BLaER1 (cell line): Measurements from ENCODE around the gene PLS3.
"Not testable (repeated sequence)": the region's sequence is repeated elsewhere in the genome, so short reads cannot be mapped to it uniquely, and the experiment has no call there.

Experiments used
- H3K27ac ChIP-seq: shearing (Covaris generic); formaldehyde crosslinking; 2 replicates; pipeline ENCODE4 v1.8.1; 2022
- H3K27me3 ChIP-seq: shearing (Covaris generic); formaldehyde crosslinking; 2 replicates; pipeline ENCODE4 v1.8.1; 2022
- H3K36me3 ChIP-seq: shearing (Covaris generic); formaldehyde crosslinking; 2 replicates; pipeline ENCODE4 v1.8.1; 2022
- H3K4me1 ChIP-seq: shearing (Covaris generic); formaldehyde crosslinking; 2 replicates; pipeline ENCODE4 v1.8.1; 2022
- H3K4me2 ChIP-seq: shearing (Covaris generic); formaldehyde crosslinking; 2 replicates; pipeline ENCODE4 v1.8.1; 2022
- H3K4me3 ChIP-seq: shearing (Covaris generic); formaldehyde crosslinking; 2 replicates; pipeline ENCODE4 v1.8.1; 2022
- H3K9ac ChIP-seq: shearing (Covaris generic); formaldehyde crosslinking; 2 replicates; pipeline ENCODE4 v1.8.1; 2022
- H3K9me3 ChIP-seq: shearing (Covaris generic); formaldehyde crosslinking; 2 replicates; pipeline ENCODE4 v1.8.1; 2022
- H4K20me1 ChIP-seq: shearing (Covaris generic); formaldehyde crosslinking; 2 replicates; pipeline ENCODE4 v1.8.1; 2022
- Cebpa-rat ChIP-seq: shearing (Covaris generic); IDR thresholded peaks from 2 replicates; pipeline ENCODE4 v1.8.1; 2022

PLS3 gene

DNA sequence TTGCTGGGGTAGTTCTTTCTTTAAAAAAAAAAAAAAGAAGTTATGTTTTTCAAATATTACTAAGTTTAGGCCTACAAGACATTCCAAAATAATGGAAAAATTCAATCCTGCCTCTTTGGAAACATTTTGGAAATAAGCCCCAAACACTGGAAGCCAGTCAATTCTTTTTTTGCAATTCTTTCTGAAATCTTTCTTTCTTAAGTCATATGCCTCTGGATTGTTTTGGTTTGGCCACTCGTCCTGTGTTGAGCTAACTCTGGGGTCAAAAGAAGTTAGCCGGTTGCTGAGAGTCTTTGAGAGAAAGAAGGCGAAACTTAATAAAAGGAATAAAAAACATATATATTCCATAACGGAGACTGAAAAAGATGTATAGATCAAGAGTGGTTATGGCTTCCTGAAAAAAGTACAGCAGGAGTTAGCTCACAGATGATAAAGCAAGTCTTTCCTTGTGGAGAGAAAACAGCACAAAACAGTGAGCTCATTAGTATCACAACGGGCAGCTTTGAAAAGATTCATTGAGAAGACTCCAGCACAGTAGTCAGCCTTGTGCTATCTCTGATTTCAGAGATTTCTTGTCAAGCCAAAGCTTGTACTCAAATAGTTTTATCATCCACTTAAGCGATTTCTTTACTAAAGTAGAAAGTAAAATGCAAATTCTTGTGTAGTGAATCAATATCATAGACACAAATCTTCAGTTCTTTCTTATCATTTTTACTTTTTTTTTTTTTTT is 64.8 kb downstream of the PLS3 start:
- Histone ChIP-seq H3K9ac (no peak overlapping the region), H3K27me3 (peaks cover 92% of the 10 kb centered on the region), H3K9me3 (no peaks in the 10 kb centered on the region), H3K4me3 (no peak overlapping the region), H3K4me1 (no peaks in the 10 kb centered on the region), H3K4me2 (no peak overlapping the region), H3K36me3 (peaks cover 42% of the 10 kb centered on the region; the same call in 1 of the 2 replicates), H3K27ac (no peak overlapping the region), H4K20me1 (peaks cover 83% of the 10 kb centered on the region; the same call in 1 of the 2 replicates)
- TF ChIP-seq Cebpa-rat, result no peak

- H3K4me2 ChIP-seq, result no peak overlapping the region
- H3K27me3 ChIP-seq, result peaks cover 86% of the 10 kb centered on the region
- TF ChIP-seq Cebpa-rat, result no peak
- no peaks in the 10 kb centered on the region for H3K4me1 ChIP-seq
- no peak overlapping the region for H3K27ac ChIP-seq
- peaks cover 63% of the 10 kb centered on the region; the same call in 1 of the 2 replicates for H4K20me1 ChIP-seq
- no peak overlapping the region for H3K4me3 ChIP-seq
- peaks cover 68% of the 10 kb centered on the region for H3K36me3 ChIP-seq
- no peaks in the 10 kb centered on the region for H3K9me3 ChIP-seq
- H3K9ac ChIP-seq, result no peak overlapping the region
These were observed 69.2 kb downstream of the PLS3 start for GRCh38 chrX:115630204-115630603.

GRCh38 chrX:115632455-115632854 is 71.5 kb downstream of the PLS3 start:
- Histone ChIP-seq H3K36me3 (peaks cover 73% of the 10 kb centered on the region), H3K4me2 (no peak overlapping the region), H3K27ac (no peak overlapping the region), H3K4me1 (no peaks in the 10 kb centered on the region), H3K4me3 (no peak overlapping the region), H3K9me3 (no peaks in the 10 kb centered on the region), H3K27me3 (peaks cover 81% of the 10 kb centered on the region), H3K9ac (no peak overlapping the region), H4K20me1 (peaks cover 57% of the 10 kb centered on the region; the same call in 1 of the 2 replicates)
- TF ChIP-seq Cebpa-rat, result no peak

- not testable (repeated sequence) for H3K9me3 ChIP-seq, H3K4me1 ChIP-seq, H3K27ac ChIP-seq, H3K9ac ChIP-seq, H3K4me3 ChIP-seq, H3K4me2 ChIP-seq
- Histone ChIP-seq H3K36me3 (peaks cover 76% of the 10 kb centered on the region), H3K27me3 (peaks cover 80% of the 10 kb centered on the region), H4K20me1 (peaks cover 56% of the 10 kb centered on the region; the same call in 1 of the 2 replicates)
These were observed 72.4 kb downstream of the PLS3 start for GRCh38 chrX:115633397-115633796.

GRCh38 chrX:115639334-115639880 is 78.4 kb downstream of the PLS3 start:
- no peak overlapping the region for H3K4me2 ChIP-seq
- no peak overlapping the region for H3K9ac ChIP-seq
- H3K27me3 ChIP-seq, result peaks cover 68% of the 10 kb centered on the region
- no peak overlapping the region for H3K27ac ChIP-seq
- TF ChIP-seq Cebpa-rat, result no peak
- peaks cover 57% of the 10 kb centered on the region; the same call in 1 of the 2 replicates for H4K20me1 ChIP-seq
- peaks cover 11% of the 10 kb centered on the region; the same call in 1 of the 2 replicates for H3K4me1 ChIP-seq
- no peaks in the 10 kb centered on the region for H3K9me3 ChIP-seq
- peaks cover 61% of the 10 kb centered on the region for H3K36me3 ChIP-seq
- no peak overlapping the region for H3K4me3 ChIP-seq

- Histone ChIP-seq H3K27ac (no peak overlapping the region), H4K20me1 (peaks cover 49% of the 10 kb centered on the region; the same call in 1 of the 2 replicates), H3K27me3 (peaks cover 66% of the 10 kb centered on the region), H3K4me3 (no peak overlapping the region), H3K4me1 (peaks cover 11% of the 10 kb centered on the region; the same call in 1 of the 2 replicates), H3K9me3 (no peaks in the 10 kb centered on the region), H3K9ac (no peak overlapping the region), H3K36me3 (peaks cover 66% of the 10 kb centered on the region), H3K4me2 (no peak overlapping the region; the same call in 1 of the 2 replicates)
- no peak for TF ChIP-seq Cebpa-rat
These were observed 81.3 kb downstream of the PLS3 start for GRCh38 chrX:115642311-115642710.

GRCh38 chrX:115642895-115643530 is 82.0 kb downstream of the PLS3 start:
- Histone ChIP-seq H3K4me1 (peaks cover 11% of the 10 kb centered on the region; the same call in 1 of the 2 replicates), H3K4me3 (no peak overlapping the region), H3K27me3 (peaks cover 66% of the 10 kb centered on the region), H3K9ac (no peak overlapping the region), H3K27ac (no peak overlapping the region), H3K4me2 (no peak overlapping the region), H3K36me3 (peaks cover 66% of the 10 kb centered on the region), H3K9me3 (no peaks in the 10 kb centered on the region), H4K20me1 (peaks cover 49% of the 10 kb centered on the region; the same call in 1 of the 2 replicates)
- no peak for TF ChIP-seq Cebpa-rat

DNA sequence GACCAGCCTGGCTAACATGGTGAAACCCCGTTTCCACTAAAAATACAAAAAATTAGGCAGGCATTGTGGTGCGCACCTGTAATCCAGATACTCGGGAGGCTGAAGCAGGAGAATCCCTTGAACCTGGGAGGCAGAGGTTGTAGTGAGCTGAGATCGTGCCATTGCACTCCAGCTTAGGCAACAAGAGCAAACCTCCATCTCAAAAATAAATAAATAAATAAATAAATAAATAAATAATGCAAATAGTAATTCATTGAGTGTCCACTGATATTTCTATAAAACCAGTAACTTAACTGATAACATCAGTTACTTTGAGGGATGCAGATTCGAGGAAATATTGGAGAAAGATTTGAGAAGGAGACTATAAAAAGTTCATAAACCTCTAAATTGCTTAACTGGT is 83.4 kb downstream of the PLS3 start:
- Histone ChIP-seq H3K4me1 (peaks cover 11% of the 10 kb centered on the region; the same call in 1 of the 2 replicates), H4K20me1 (peaks cover 52% of the 10 kb centered on the region; the same call in 1 of the 2 replicates), H3K27me3 (peaks cover 69% of the 10 kb centered on the region), H3K36me3 (peaks cover 68% of the 10 kb centered on the region)
- H3K9ac ChIP-seq, H3K4me3 ChIP-seq, H3K4me2 ChIP-seq, H3K9me3 ChIP-seq, H3K27ac ChIP-seq: not testable (repeated sequence)

GRCh38 chrX:115649461-115650063 is 88.6 kb downstream of the PLS3 start:
- peaks cover 54% of the 10 kb centered on the region; the same call in 1 of the 2 replicates for H4K20me1 ChIP-seq
- no peak overlapping the region for H3K4me2 ChIP-seq
- H3K36me3 ChIP-seq, result peaks cover 69% of the 10 kb centered on the region
- no peak for TF ChIP-seq Cebpa-rat
- H3K9ac ChIP-seq, result no peak overlapping the region
- no peaks in the 10 kb centered on the region for H3K9me3 ChIP-seq
- no peak overlapping the region for H3K27ac ChIP-seq
- H3K4me1 ChIP-seq, result no peaks in the 10 kb centered on the region
- no peak overlapping the region for H3K4me3 ChIP-seq
- peaks cover 81% of the 10 kb centered on the region for H3K27me3 ChIP-seq

- no peak overlapping the region for H3K4me3 ChIP-seq
These were observed 89.5 kb downstream of the PLS3 start for GRCh38 chrX:115650449-115650848.

More at GRCh38 chrX:115650449-115650848, 89.5 kb downstream of the PLS3 start:
- Histone ChIP-seq H3K36me3 (peaks cover 63% of the 10 kb centered on the region), H3K27me3 (peaks cover 85% of the 10 kb centered on the region), H3K9me3 (no peaks in the 10 kb centered on the region), H4K20me1 (peaks cover 58% of the 10 kb centered on the region; the same call in 1 of the 2 replicates), H3K27ac (no peak overlapping the region), H3K4me2 (no peak overlapping the region), H3K4me1 (no peaks in the 10 kb centered on the region), H3K9ac (no peak overlapping the region)
- TF ChIP-seq Cebpa-rat, result no peak
